Fibroblast of lung (primary cell): ENCODE measurements around the gene ABCD1.

Source experiments
- EZH2 ChIP-seq: IDR thresholded peaks from 2 replicates; pipeline ENCODE4 v1.5.1; 2012; ENCODE audit warnings: low read length, control low read depth, mild to moderate bottlenecking; ENCODE audit errors: missing control alignments
- TF ChIP-seq, protein P1 (sequence below), 2 donors: IDR thresholded peaks in 1 of 2; conservative IDR thresholded peaks in 1 of 2; 1 replicate in 1 of 2; 2 replicates in 1 of 2; pipeline ENCODE4 v1.5.1; 2011 to 2012; ENCODE audit warnings: low read length in 2 of 2, control low read depth in 1 of 2, inconsistent platforms in 1 of 2, low read depth in 1 of 2, mild to moderate bottlenecking in 1 of 2

DNA sequence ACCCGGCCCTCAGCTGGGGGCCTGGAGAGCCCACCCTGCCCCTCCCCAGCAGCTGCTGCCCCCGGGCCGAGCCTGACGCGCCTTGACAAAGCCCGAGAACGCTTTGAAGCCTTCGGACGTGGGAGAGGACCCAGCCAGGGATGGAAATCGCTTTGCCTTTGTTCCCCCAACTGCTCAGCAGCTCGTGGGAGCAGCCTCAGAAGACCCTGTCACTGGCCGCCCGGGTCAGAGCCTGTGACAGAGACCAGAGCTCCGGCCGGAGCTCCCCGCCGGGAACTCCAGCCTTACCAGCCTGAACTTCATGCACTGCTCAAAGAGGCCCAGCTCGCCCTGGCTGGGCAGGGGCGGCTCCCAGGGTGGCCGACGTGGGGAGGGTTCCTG lies 39.5 kb upstream of the ABCD1 start:
- TF ChIP-seq, protein P1, sequence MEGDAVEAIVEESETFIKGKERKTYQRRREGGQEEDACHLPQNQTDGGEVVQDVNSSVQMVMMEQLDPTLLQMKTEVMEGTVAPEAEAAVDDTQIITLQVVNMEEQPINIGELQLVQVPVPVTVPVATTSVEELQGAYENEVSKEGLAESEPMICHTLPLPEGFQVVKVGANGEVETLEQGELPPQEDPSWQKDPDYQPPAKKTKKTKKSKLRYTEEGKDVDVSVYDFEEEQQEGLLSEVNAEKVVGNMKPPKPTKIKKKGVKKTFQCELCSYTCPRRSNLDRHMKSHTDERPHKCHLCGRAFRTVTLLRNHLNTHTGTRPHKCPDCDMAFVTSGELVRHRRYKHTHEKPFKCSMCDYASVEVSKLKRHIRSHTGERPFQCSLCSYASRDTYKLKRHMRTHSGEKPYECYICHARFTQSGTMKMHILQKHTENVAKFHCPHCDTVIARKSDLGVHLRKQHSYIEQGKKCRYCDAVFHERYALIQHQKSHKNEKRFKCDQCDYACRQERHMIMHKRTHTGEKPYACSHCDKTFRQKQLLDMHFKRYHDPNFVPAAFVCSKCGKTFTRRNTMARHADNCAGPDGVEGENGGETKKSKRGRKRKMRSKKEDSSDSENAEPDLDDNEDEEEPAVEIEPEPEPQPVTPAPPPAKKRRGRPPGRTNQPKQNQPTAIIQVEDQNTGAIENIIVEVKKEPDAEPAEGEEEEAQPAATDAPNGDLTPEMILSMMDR (conservative IDR thresholded peaks at IDR 0.05 in 1 of 2, IDR thresholded peaks at IDR 0.05 in 1 of 2; ENCODE audit: low read depth in 1 of 2, low read length in 2 of 2) = no peak
- no peak for TF ChIP-seq EZH2
